ENCODE results near the gene PSTPIP1.

GRCh38 chr15:77009646-77010311 lies 14.9 kb downstream of the PSTPIP1 start:
- no peak for TF ChIP-seq CTCF (conservative IDR thresholded peaks at IDR 0.05; ENCODE audit: low read length)
- no peak for TF ChIP-seq EZH2phosphoT487 (IDR thresholded peaks at IDR 0.05; ENCODE audit: borderline replicate concordance)
